ENCODE measurements around the gene SMG6. TPM values are rescaled to one million over a fixed set of nuclear protein-coding genes. Genes with fewer than 3 reads are reported as not detected.

Gene SMG6
- polyA plus RNA-seq, 1 of the 3 experiments (the other 2 are of a cell fraction) = 15.7 TPM

- TF ChIP-seq ZBTB33 (IDR thresholded peaks at IDR 0.05; ENCODE audit: borderline replicate concordance, low read depth) (no peak), IRF3 (IDR thresholded peaks at IDR 0.05; ENCODE audit: low read depth, low read length) (no peak), TCF12 (IDR thresholded peaks at IDR 0.05) (no peak)
These were observed 283.9 kb downstream of the SMG6 start (continued) for GRCh38 chr17:2019723-2020122.

GRCh38 chr17:2018716-2019510 is 284.7 kb downstream of the SMG6 start:
- Histone ChIP-seq H3K36me3 (replicated peaks in 1 of 2; ENCODE audit: control insufficient read depth in 1 of 2, insufficient read depth in 2 of 2, low read length in 1 of 2) (no peaks in the 10 kb centered on the region), H3K4me2 (no peak overlapping the region), H3K27me3 (ENCODE audit: insufficient read depth) (peaks cover 31% of the 10 kb centered on the region), H2AFZ (ENCODE audit: low read depth) (no peak overlapping the region), H3K9me3 (no peaks in the 10 kb centered on the region), H4K20me1 (ENCODE audit: insufficient read depth) (no peaks in the 10 kb centered on the region), H3K27ac (ENCODE audit: low read depth in 2 of 2, low read length in 1 of 2) (no peak overlapping the region), H3K9ac (no peak overlapping the region), H3K4me3 (ENCODE audit: low read depth in 2 of 2, low read length in 1 of 2) (no peak overlapping the region), H3K9me2 (no peaks in the 10 kb centered on the region), H3F3A (replicated peaks; ENCODE audit: insufficient read depth) (no peaks in the 10 kb centered on the region), H3K79me2 (ENCODE audit: insufficient read depth) (no peaks in the 10 kb centered on the region), H3K4me1 (ENCODE audit: control insufficient read depth in 1 of 2, insufficient read depth in 2 of 2, low read depth in 1 of 2, low read length in 1 of 2) (no peaks in the 10 kb centered on the region; a peak in 1 of 4 replicates)
- CTCF ChIA-PET = interaction anchor here (0.6 to 3.1 kb wide), 6 partner anchors 9 to 230 kb away, joined by 3 to 16 read pairs (median 4); no protein-coding TSS in a partner anchor
- POLR2A ChIA-PET = no interaction called here
- WGBS (ENCODE audit: low lambda C conversion rate) = 58% methylated on average over 19 of the region's 24 CpGs
- no peak for TF ChIP-seq FOSL2 (IDR thresholded peaks at IDR 0.05; ENCODE audit: borderline replicate concordance, low read depth)
- TF ChIP-seq FOXJ3 (CRISPR knock-in tag; IDR thresholded peaks at IDR 0.05) = no peak
- no peak for TF ChIP-seq EZH2phosphoT487 (IDR thresholded peaks at IDR 0.05; ENCODE audit: borderline replicate concordance, low read depth)
- TF ChIP-seq MAX (IDR thresholded peaks at IDR 0.05; ENCODE audit: low read depth) = no peak
- TF ChIP-seq USF2 (IDR thresholded peaks at IDR 0.05; ENCODE audit: borderline replicate concordance, low read depth, low read length) = no peak
- no peak for TF ChIP-seq SMC3 (IDR thresholded peaks at IDR 0.05; ENCODE audit: low read depth, low read length)
- no peak for TF ChIP-seq FOXM1 (IDR thresholded peaks at IDR 0.05; ENCODE audit: low read depth)
- TF ChIP-seq IRF3 (IDR thresholded peaks at IDR 0.05; ENCODE audit: low read depth, low read length) = no peak
- TF ChIP-seq GABPA (IDR thresholded peaks at IDR 0.05; ENCODE audit: low read depth) = no peak
- TF ChIP-seq NRF1 (IDR thresholded peaks at IDR 0.05; ENCODE audit: low read depth, low read length) = no peak
- no peak for TF ChIP-seq RXRA (IDR thresholded peaks at IDR 0.05; ENCODE audit: borderline replicate concordance, low read depth)
- TF ChIP-seq RCOR1 (IDR thresholded peaks at IDR 0.05; ENCODE audit: low read length) = no peak
- TF ChIP-seq GATA2 (CRISPR knock-in tag; IDR thresholded peaks at IDR 0.05) = no peak
- TF ChIP-seq MEF2A (IDR thresholded peaks at IDR 0.05; ENCODE audit: borderline replicate concordance, low read depth) = no peak
- TF ChIP-seq ZBTB33 (IDR thresholded peaks at IDR 0.05; ENCODE audit: borderline replicate concordance, low read depth) = no peak
- no peak for TF ChIP-seq TAF1 (IDR thresholded peaks at IDR 0.05; ENCODE audit: borderline replicate concordance, low read depth, low read length)
- TF ChIP-seq EP300 (IDR thresholded peaks at IDR 0.05; ENCODE audit: borderline replicate concordance in 1 of 2, low read depth in 1 of 2, low read length in 1 of 2) = no peak
- no peak for DNase-seq
